Adipocyte (in vitro differentiated cells): ENCODE results near the gene CASP10.
A peak's percentile ranks its signal among the peaks of the same experiment; 100 is the strongest.

Source experiments
- DNase-seq: peaks from one replicate; pipeline ENCODE4 v3.0.0-alpha.2; 2015; ENCODE audit warnings: low read depth
- H3K27me3 ChIP-seq: replicated peaks from 2 replicates; pipeline ENCODE4 v1.7.0; 2013; ENCODE audit warnings: mild to moderate bottlenecking, low read length, moderate library complexity; ENCODE audit not compliant: control insufficient read depth, insufficient read depth
- H3K36me3 ChIP-seq: 2 replicates; pipeline ENCODE4 v1.7.0; 2013; ENCODE audit warnings: low read length, mild to moderate bottlenecking, moderate library complexity; ENCODE audit not compliant: control insufficient read depth, insufficient read depth, severe bottlenecking
- H3K4me1 ChIP-seq: 2 replicates; pipeline ENCODE4 v1.7.0; 2013; ENCODE audit warnings: mild to moderate bottlenecking, low read length, moderate library complexity; ENCODE audit not compliant: control insufficient read depth, insufficient read depth
- H3K4me3 ChIP-seq: 2 replicates; pipeline ENCODE4 v1.7.0; 2013; ENCODE audit warnings: mild to moderate bottlenecking, low read length, moderate library complexity
- H3K9ac ChIP-seq: 2 replicates; pipeline ENCODE4 v1.7.0; 2013; ENCODE audit warnings: mild to moderate bottlenecking, low read length, moderate library complexity
- H3K9me3 ChIP-seq: 2 replicates; pipeline ENCODE4 v1.7.0; 2013; ENCODE audit warnings: mild to moderate bottlenecking, low read length, moderate library complexity; ENCODE audit not compliant: control insufficient read depth

Gene CASP10

DNA sequence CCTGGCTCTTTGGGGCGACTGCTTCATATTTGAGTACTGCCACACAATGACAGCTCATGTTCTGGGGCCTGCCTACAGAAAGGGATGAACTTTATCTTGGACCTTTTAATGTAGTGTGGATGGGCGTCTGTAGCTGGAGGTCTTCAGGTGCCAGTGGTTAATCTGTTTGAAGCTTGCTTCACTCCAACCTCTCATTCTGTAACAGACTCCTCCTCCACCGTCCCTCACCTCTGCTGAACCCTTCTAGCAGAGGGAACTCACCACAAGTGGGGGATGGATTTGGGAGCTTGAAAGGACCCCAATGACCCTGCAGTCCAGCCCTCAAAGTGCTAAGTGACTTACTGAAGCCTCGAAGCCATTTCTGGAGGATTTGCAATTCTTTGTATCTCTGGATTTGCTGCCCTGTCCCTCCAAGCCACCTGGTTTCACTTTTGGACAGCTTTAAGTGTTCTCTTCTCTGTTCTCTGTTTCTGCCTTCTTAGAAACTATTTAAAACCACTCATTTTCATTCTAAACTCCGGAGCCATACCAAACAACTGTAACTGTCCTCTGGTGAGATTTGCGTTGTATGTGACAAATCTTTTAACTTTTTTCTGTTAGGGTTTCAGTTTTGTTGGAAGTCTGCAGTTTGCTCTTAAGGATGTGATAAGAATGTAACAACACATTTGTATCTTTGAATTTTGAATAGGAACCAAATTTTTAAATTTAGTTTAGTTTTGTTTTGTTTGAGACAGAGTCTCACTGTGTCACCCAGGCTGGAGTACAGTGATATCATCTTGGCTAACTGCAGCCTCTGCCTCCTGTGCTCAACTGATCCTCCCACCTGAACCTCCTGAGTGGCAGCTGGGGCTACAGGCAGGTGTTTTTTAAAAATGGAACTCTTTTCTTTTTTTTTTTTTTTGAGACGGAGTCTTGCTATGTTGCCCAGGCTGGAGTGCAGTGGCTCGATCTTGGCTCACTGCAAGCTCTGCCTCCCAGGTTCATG lies 40.4 kb downstream of the CASP10 start:
- no peak overlapping the region for H3K9ac ChIP-seq
- H3K27me3 ChIP-seq, result no peaks in the 10 kb centered on the region
- H3K36me3 ChIP-seq, result no peaks in the 10 kb centered on the region
- H3K4me1 ChIP-seq, result peaks cover 15% of the 10 kb centered on the region
- DNase-seq, result no peak
- H3K9me3 ChIP-seq, result no peaks in the 10 kb centered on the region
- H3K4me3 ChIP-seq, result no peak overlapping the region

DNA sequence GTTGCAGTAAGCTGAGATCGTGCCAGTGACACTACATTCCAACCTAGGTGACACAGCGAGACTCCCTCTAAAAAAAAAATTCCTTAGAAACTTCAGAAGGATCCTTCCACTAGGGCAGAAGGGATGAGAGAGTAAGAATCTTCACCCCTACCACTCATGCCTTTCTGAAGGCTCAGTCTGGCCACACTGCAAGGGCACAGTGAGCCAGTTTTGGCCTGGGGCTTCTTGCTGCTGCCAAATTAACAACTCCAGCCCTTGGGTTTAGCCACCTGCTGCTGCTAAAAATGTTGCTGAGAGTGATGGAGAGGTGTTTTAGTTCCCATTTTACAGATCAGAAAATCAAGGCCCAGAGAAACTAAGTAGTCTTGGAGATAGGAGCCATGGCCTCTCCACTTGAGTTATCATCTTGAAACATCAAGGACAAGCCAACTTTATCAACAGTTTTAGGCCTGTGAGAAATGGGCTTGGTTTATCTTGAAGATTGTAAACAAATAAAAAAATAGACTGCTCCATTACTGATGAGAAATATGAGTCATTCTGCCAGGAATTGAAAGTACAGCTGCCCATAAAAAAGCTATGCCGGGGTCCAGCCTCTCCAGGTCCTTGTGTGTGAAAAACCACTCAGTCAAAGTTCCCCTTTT lies 45.5 kb downstream of the CASP10 start:
- peaks cover 23% of the 10 kb centered on the region for H3K4me1 ChIP-seq
- H3K27me3 ChIP-seq, result no peaks in the 10 kb centered on the region
- H3K36me3 ChIP-seq, result no peaks in the 10 kb centered on the region
- no peak overlapping the region for H3K9ac ChIP-seq
- no peak for DNase-seq
- H3K9me3 ChIP-seq, result no peaks in the 10 kb centered on the region
- no peak overlapping the region for H3K4me3 ChIP-seq

DNA sequence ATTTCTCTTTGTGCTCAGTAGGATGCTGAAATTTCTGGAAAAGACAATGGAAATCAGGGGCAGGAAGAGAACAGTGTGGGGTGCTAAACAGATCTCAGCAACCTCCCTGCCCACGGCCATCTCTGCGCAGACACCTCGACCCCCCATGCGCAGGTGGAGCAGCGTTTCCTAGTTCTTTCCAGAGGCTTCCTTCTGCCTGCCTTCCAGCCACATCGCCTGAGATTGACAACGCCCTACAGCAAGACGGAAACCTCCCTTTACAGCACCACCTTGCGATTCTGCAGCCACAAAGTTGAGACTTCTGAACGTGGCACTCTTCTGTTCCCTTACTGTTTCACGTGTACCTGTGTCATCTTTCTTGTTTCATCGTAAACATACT lies 46.0 kb downstream of the CASP10 start:
- no peak for DNase-seq

DNA sequence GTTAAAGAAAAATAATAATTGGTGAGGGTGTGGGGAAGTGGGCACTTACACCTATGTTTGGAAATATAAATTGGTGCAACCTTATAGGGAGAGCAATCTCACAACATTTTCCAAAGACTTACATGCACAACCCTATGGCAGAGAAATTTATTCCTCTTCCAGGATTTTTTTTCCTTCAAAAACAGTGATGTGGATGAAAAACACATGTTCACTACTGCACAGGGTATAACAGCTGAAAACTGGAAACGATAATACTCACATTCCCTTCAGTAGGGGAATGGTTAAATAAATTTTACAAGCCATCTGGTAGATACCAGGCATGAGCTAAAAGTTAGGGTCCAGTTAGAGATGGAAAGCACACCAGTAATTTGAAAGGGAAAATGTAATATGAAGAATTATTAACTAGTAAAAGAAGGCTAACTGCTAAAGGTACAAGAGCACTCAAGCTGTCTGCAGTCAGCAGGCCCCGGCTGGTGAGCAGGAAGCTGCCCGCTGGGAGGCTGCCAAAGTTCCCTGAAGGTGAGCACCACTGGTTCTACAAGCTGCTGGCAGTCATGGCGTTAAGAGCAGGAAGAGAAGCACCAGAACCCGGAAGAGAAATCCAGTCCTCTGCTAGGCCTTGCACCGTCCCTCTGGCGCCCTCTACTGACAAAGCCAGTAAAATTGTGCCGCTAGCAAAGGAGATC lies 49.0 kb downstream of the CASP10 start:
- Histone ChIP-seq H3K27me3 (no peaks in the 10 kb centered on the region), H3K9ac (peak overlapping the region; percentile 52), H3K4me1 (peaks cover 38% of the 10 kb centered on the region), H3K4me3 (peak overlapping the region; percentile 61), H3K36me3 (no peaks in the 10 kb centered on the region), H3K9me3 (no peaks in the 10 kb centered on the region)
- DNase-seq, result peak; percentile 92

More for the DNA sequence above, 46.0 kb downstream of the CASP10 start:
- no peak overlapping the region for H3K9ac ChIP-seq
- H3K4me3 ChIP-seq, result no peak overlapping the region
- no peaks in the 10 kb centered on the region for H3K36me3 ChIP-seq
- no peaks in the 10 kb centered on the region for H3K27me3 ChIP-seq
- peaks cover 23% of the 10 kb centered on the region for H3K4me1 ChIP-seq
- no peaks in the 10 kb centered on the region for H3K9me3 ChIP-seq

DNA sequence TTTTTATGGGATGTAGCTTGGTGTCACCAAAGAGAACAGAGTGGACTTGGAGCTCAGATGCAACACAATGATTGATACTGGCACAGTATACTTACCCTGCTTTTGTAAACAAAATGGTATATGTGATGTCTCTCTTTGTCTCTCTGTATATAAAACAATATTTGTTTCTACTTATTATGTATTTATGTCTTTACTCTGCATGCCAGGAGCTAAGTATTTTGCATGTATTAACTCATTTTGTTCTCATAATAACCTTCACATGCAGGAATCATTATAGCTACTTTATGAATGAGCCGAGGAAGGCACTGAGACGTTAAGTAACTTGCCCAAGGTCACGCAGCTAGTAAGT lies 49.5 kb downstream of the CASP10 start:
- Histone ChIP-seq H3K9ac (no peak overlapping the region), H3K27me3 (no peaks in the 10 kb centered on the region), H3K9me3 (no peaks in the 10 kb centered on the region), H3K4me1 (peaks cover 38% of the 10 kb centered on the region), H3K4me3 (no peak overlapping the region), H3K36me3 (no peaks in the 10 kb centered on the region)
- no peak for DNase-seq

DNA sequence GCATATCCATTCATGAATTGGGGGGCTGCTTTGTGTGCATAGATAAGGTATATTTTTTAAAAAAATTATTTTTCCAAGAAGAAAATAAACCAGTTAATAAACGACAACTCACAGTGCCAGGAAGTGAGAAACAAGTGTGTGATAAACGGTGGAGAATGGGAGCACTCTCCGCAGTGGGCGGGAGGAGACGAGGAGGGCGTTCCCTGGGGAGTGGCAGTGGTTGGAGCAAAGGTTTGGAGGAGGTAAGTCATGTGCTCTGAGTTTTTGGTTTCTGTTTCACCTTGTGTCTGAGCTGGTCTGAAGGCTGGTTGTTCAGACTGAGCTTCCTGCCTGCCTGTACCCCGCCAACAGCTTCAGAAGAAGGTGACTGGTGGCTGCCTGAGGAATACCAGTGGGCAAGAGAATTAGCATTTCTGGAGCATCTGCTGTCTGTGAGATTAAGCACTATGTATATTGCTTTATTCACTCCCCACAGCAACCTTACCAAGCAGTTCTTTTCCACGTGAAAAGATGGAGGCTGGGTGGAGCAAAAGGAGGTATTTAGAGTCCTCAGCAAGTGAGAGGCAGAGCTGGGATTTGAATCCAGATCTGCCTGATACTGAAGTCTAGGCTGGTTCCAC lies 50.4 kb downstream of the CASP10 start:
- H3K9ac ChIP-seq, result peak overlapping the region; percentile 49
- no peaks in the 10 kb centered on the region for H3K36me3 ChIP-seq
- H3K4me3 ChIP-seq, result no peak overlapping the region
- peaks cover 38% of the 10 kb centered on the region for H3K4me1 ChIP-seq
- no peaks in the 10 kb centered on the region for H3K27me3 ChIP-seq
- H3K9me3 ChIP-seq, result no peaks in the 10 kb centered on the region
- no peak for DNase-seq

DNA sequence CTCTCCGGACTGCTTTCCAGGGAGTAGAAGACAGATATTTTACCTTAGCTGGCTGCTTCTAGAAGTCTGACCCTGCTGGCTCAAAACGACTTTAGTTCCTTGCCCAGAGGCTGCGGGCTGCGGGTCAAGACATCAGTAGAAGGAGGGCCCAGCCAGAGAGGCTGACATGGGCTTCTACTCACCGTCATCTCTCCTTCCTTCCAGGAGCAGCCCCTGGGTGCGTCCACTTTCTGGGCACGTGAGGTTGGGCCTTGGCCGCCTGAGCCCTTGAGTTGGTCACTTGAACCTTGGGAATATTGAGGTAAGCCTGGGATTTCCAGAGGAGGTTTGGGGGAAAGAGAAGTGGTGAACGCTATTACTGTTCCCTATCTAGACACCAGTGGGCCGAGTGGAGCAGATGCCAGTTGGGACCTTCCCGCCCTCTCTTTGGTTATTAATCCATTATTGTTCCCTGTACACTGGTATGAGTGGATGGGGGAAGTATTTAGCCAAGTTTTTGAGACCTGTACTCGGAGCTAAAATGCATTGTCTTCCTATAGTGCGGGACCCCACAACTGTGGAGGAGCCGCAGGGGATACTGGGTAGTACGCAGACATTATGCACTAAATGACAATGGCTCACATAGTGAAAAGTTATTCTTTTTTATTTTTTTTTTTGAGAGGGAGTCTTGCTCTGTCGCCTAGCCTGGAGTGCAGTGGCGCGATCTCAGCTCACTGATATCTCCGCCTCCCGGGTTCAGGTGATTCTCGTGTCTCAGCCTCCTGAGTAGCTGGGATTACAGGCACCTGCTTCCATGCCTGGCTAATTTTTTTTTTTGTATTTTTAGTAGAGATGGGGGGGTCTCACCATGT lies 51.1 kb downstream of the CASP10 start:
- no peaks in the 10 kb centered on the region for H3K36me3 ChIP-seq
- no peaks in the 10 kb centered on the region for H3K9me3 ChIP-seq
- no peak overlapping the region for H3K4me3 ChIP-seq
- H3K27me3 ChIP-seq, result no peaks in the 10 kb centered on the region
- no peak for DNase-seq
- no peak overlapping the region for H3K9ac ChIP-seq
- peaks cover 31% of the 10 kb centered on the region for H3K4me1 ChIP-seq

DNA sequence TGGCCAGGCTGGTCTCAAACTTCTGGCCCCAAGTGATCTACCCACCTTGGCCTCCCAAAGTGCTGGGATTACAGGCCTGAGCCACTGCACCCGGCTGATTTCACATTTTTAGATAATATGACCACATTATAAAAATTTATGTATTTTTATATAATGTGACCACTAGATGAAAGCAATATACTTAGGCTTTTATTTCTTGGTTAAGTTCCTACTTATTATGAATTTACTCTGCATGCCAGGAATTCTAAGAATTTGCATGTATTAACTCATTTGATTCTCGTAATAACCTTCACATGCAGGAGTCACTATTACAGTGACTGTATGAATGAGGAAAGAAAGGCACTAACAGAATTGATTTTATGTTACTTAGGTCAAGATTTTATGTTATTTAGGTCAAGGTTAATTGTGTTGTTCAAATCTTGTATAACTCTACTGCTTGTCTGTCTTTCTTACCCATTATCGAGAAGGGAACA lies 51.8 kb downstream of the CASP10 start:
- Histone ChIP-seq H3K27me3 (no peaks in the 10 kb centered on the region), H3K9me3 (no peaks in the 10 kb centered on the region), H3K9ac (no peak overlapping the region), H3K36me3 (no peaks in the 10 kb centered on the region), H3K4me1 (peaks cover 29% of the 10 kb centered on the region), H3K4me3 (no peak overlapping the region)
- DNase-seq, result no peak

DNA sequence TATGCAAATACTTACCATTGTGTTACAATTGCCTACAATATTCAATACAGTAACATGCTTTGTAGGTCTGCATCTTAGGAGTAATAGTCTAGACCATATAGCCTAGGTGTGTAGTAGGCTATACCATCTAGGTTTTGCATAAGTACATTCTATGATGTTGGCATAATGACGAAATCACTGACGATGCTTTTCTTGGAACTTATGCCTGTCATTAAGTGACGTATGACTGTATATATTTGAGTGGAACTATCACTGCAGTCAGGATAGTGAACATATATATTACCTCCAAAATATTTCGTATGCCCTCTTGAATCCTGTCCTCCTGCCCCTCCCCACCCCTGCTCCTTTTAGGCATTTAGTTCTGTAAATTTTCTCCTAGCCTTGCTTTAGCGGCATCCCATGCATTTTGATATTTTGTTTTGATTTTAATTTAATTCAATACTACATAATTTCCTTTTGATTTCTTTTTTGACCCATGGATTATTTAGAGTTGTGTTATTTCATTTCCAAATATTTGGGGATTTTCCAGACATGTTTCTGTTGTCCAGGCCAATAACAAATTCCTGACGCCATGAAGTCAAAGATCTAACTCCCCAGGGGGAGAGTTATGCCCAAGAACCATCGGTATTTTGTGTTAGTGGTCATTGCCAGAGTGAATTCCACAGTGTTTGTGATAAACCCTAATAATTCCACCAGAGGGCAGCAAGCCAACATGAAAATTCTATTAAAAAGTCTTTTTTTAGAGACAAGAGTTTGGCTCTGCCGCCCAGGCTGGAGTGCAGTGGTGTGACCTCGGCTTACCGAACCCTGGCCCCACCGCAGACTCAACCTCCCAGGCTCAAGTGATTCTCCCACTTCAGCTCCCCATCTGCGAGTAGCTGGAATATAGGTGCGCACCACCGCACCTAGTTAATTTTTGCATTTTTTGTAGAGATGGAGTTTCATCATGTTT lies 53.2 kb downstream of the CASP10 start:
- no peaks in the 10 kb centered on the region for H3K9me3 ChIP-seq
- H3K9ac ChIP-seq, result peak overlapping the region; percentile 71
- H3K4me3 ChIP-seq, result peak overlapping the region; percentile 69
- peak; percentile 94 for DNase-seq
- peaks cover 34% of the 10 kb centered on the region for H3K4me1 ChIP-seq
- H3K27me3 ChIP-seq, result no peaks in the 10 kb centered on the region
- no peaks in the 10 kb centered on the region for H3K36me3 ChIP-seq
